Psoas muscle (tissue), 8 donors: ENCODE results near the gene NCKAP5L. TPM values are rescaled to one million over a fixed set of nuclear protein-coding genes. Genes with fewer than 3 reads are reported as not detected.
A peak's percentile ranks its signal among the peaks of the same experiment; 100 is the strongest.

ENCODE experiments used
- ATAC-seq, 4 donors: fragments of 200-7000 bp; cut with Tn5 transposase; one replicate each; pipeline ENCODE4 v1.9.1; 2020; ENCODE audit warnings: moderate library complexity in 3 of 4, mild to moderate bottlenecking in 2 of 4
- DNase-seq, 2 donors: peaks; one replicate each; pipeline ENCODE4 v3.0.0-alpha.2; 2020
- H3K27ac ChIP-seq: fragments of 200-600 bp; one replicate; pipeline ENCODE4 v1.8.0; 2022
- H3K27me3 ChIP-seq, 3 donors: fragments of 200-600 bp in 1 of 3; one replicate each; pipeline versions ENCODE4 v1.6.1 to v1.8.0; 2013 to 2022; ENCODE audit warnings: low read length in 2 of 3, mild to moderate bottlenecking in 2 of 3, moderate library complexity in 1 of 3; ENCODE audit not compliant: insufficient read depth in 3 of 3
- H3K36me3 ChIP-seq, 2 donors: fragments of 200-600 bp in 1 of 2; one replicate each; pipeline versions ENCODE4 v1.6.1 to v1.8.0; 2013 to 2022; ENCODE audit warnings: low read depth in 1 of 2, mild to moderate bottlenecking in 1 of 2, moderate library complexity in 1 of 2; ENCODE audit not compliant: insufficient read depth in 1 of 2
- H3K4me1 ChIP-seq: fragments of 200-600 bp; one replicate; pipeline ENCODE4 v1.8.0; 2022
- H3K4me3 ChIP-seq: fragments of 200-600 bp; one replicate; pipeline ENCODE4 v1.8.0; 2022; ENCODE audit warnings: mild to moderate bottlenecking
- H3K9me3 ChIP-seq: fragments of 200-600 bp; one replicate; pipeline ENCODE4 v1.8.0; 2022
- CTCF ChIP-seq: fragments of 200-600 bp; IDR thresholded peaks from one replicate; pipeline ENCODE4 v1.8.0; 2022; ENCODE audit warnings: antibody characterized with exemption
- WGBS, 3 donors: extraction: QIAGEN DNeasy Blood & Tissue Kit; methylation state at CpG; one replicate each; pipeline versions ENCODE4 v1.1.6 to v1.1.7; 2013; 5-methylcytosine and 5-hydroxymethylcytosine counted together
- intact Hi-C, 2 donors: fragments of 100-400 bp; cut with DNase I; formaldehyde crosslinking; loops; one replicate each; pipeline versions ENCODE4 v1.11.0 to v1.14.2; 2022
- polyA plus RNA-seq, 3 donors: library from polyadenylated mRNA; stranded (reverse); fragments of 200-250 nt; gene quantifications; one replicate each; pipeline ENCODE4 v1.2.3, GENCODE V29; 2013
- total RNA-seq, 4 donors: library from RNA; stranded (reverse); fragmentation: NEBNext Ultra II Directional in 2 of 4; extraction: Animal tissue kit (Norgen Biotek cat#: 25700) in 2 of 4; gene quantifications; one replicate each; pipeline versions ENCODE4 v1.2.1 to v1.2.4, GENCODE V29; 2021 to 2023
- donor health status: healthy with polysubstance abuse.
- donor health status: DM: no; HTN: no; CAD: no; lungs with moderate emphysema.
- donor health status: Bipolar disorder and iron deficiency.
- donor health status: healthy.
- donor health status: DM: yes; HTN: yes; CAD: no.
- donor health status: DM: no; HTN: no; CAD: no.
- donor health status: DM: no; HTN: no; CAD: no.
- donor health status: DM: yes; HTN: yes; CAD: no.

Gene NCKAP5L
- total and polyA plus RNA-seq, 7 donors, result 6.8 to 16.5 (median 11.7) TPM

GRCh38 chr12:49868952-49869815, 41.0 kb upstream of the NCKAP5L start:
- Histone ChIP-seq H3K36me3 (no peaks in the 10 kb centered on the region), H3K27me3 (no peaks in the 10 kb centered on the region), H3K4me3 (no peak overlapping the region), H3K27ac (peak overlapping the region; percentile 9), H3K9me3 (no peaks in the 10 kb centered on the region), H3K4me1 (peaks cover 17% of the 10 kb centered on the region)
- no peak for TF ChIP-seq CTCF
- WGBS, 3 donors, result 22 to 31% (median 29%) methylated on average over 15 to 16 of the region's 16 CpGs
- peak; percentile 86 to 92 for DNase-seq
- peak; percentile 71 to 81 (median 75) for ATAC-seq
- intact Hi-C loops, result loop anchor here in 1 of 2 donors (5.0 kb wide), 3 partner anchors 78 to 188 kb away; partner anchors contain the start of gene ASIC1

- Histone ChIP-seq H3K27ac (peak overlapping the region; percentile 9), H3K36me3 (no peaks in the 10 kb centered on the region), H3K4me3 (no peak overlapping the region), H3K4me1 (peaks cover 17% of the 10 kb centered on the region), H3K9me3 (no peaks in the 10 kb centered on the region), H3K27me3 (no peaks in the 10 kb centered on the region)
- no peak for ATAC-seq
- DNase-seq, result no peak
- 65 to 73% (median 69%) methylated on average over 15 to 16 of the region's 16 CpGs for WGBS, 3 donors
- intact Hi-C loops, result loop anchor here in 1 of 2 donors (5.0 kb wide), 3 partner anchors 79 to 189 kb away; partner anchors contain the start of gene ASIC1
- TF ChIP-seq CTCF, result no peak
Observed at GRCh38 chr12:49868449-49868848, 40.2 kb upstream of the NCKAP5L start.

GRCh38 chr12:49867570-49868341, 39.5 kb upstream of the NCKAP5L start:
- 39 to 52% (median 43%) methylated on average over 11 of the region's 11 CpGs for WGBS, 3 donors
- DNase-seq, result no peak
- H3K4me3 ChIP-seq, result no peak overlapping the region

More at GRCh38 chr12:49867570-49868341, 39.5 kb upstream of the NCKAP5L start:
- Histone ChIP-seq H3K4me1 (peaks cover 17% of the 10 kb centered on the region), H3K27ac (no peak overlapping the region), H3K9me3 (no peaks in the 10 kb centered on the region), H3K27me3 (no peaks in the 10 kb centered on the region), H3K36me3 (no peaks in the 10 kb centered on the region)
- ATAC-seq, result no peak
- intact Hi-C loops, result loop anchor here in 1 of 2 donors (5.0 kb wide), 3 partner anchors 80 to 190 kb away; partner anchors contain the start of gene ASIC1
- no peak for TF ChIP-seq CTCF
